ENCODE measurements around the gene SLC25A11. TPM values are rescaled to one million over a fixed set of nuclear protein-coding genes. Genes with fewer than 3 reads are reported as not detected.

Gene SLC25A11
- total RNA-seq, 3 donors from 2014 or later, result 38.8 to 48.5 (median 42.6) TPM

GRCh38 chr17:4947411-4948165 is 7.7 kb upstream of the SLC25A11 start:
- intact Hi-C loops (cut with DNase I; ENCODE audit: low total_unique reads), result loop anchor here (2.0 kb wide), 1 partner anchor 21 kb away; no protein-coding TSS in a partner anchor
- Histone ChIP-seq H3K27me3 (no peaks in the 10 kb centered on the region), H3K9me3 (no peaks in the 10 kb centered on the region), H3K27ac (peak overlapping the region; percentile 97 to 99), H3K4me1 (peaks cover 8 to 29% of the 10 kb centered on the region in 2 donors), H3K36me3 (no peaks in the 10 kb centered on the region), H3K4me3 (peak overlapping the region; percentile 98 to 100 (median 99))
- DNase-seq (ENCODE audit: low spot score in 2 of 2), result peak in 1 of 2 donors; percentile 42
- TF ChIP-seq POLR2AphosphoS5 (IDR thresholded peaks at IDR 0.05) (peak in 1 of 3 donors; percentile 8), CTCF (IDR thresholded peaks at IDR 0.05) (no peak), POLR2A (IDR thresholded peaks at IDR 0.05) (no peak)

- Histone ChIP-seq H3K27ac (peak overlapping the region; percentile 97 to 99), H3K36me3 (no peaks in the 10 kb centered on the region), H3K4me1 (peaks cover 8 to 29% of the 10 kb centered on the region in 2 donors), H3K4me3 (peak overlapping the region; percentile 98 to 100 (median 99)), H3K9me3 (no peaks in the 10 kb centered on the region), H3K27me3 (no peaks in the 10 kb centered on the region)
- DNase-seq (ENCODE audit: low spot score in 2 of 2), result no peak
- intact Hi-C loops (cut with DNase I; ENCODE audit: low total_unique reads), result no loop called here
- TF ChIP-seq POLR2A (IDR thresholded peaks at IDR 0.05) (no peak), CTCF (IDR thresholded peaks at IDR 0.05) (no peak), POLR2AphosphoS5 (IDR thresholded peaks at IDR 0.05) (no peak)
Measured at GRCh38 chr17:4947010-4947410, 7.2 kb upstream of the SLC25A11 start.

- intact Hi-C loops (cut with DNase I; ENCODE audit: low total_unique reads), result no loop called here
- no peak for DNase-seq (ENCODE audit: low spot score in 2 of 2)
- Histone ChIP-seq H3K27me3 (no peaks in the 10 kb centered on the region), H3K4me3 (peak overlapping the region; percentile 98 to 100 (median 99)), H3K36me3 (no peaks in the 10 kb centered on the region), H3K4me1 (peaks cover 8 to 32% of the 10 kb centered on the region in 2 donors), H3K27ac (peak overlapping the region; percentile 97 to 99), H3K9me3 (no peaks in the 10 kb centered on the region)
- TF ChIP-seq CTCF (IDR thresholded peaks at IDR 0.05), result no peak
- TF ChIP-seq POLR2AphosphoS5 (IDR thresholded peaks at IDR 0.05), result no peak
Measured at GRCh38 chr17:4946312-4946976, 6.6 kb upstream of the SLC25A11 start.

GRCh38 chr17:4945944-4946280 is 6.1 kb upstream of the SLC25A11 start:
- H3K4me1 ChIP-seq, result peaks cover 13 to 37% of the 10 kb centered on the region in 2 donors
- no peaks in the 10 kb centered on the region for H3K9me3 ChIP-seq
- H3K36me3 ChIP-seq, result no peaks in the 10 kb centered on the region
- TF ChIP-seq CTCF (IDR thresholded peaks at IDR 0.05) (no peak), POLR2A (IDR thresholded peaks at IDR 0.05) (no peak), POLR2AphosphoS5 (IDR thresholded peaks at IDR 0.05) (no peak)
- peak overlapping the region; percentile 97 to 99 for H3K27ac ChIP-seq
- intact Hi-C loops (cut with DNase I; ENCODE audit: low total_unique reads), result no loop called here
- no peaks in the 10 kb centered on the region for H3K27me3 ChIP-seq
- DNase-seq (ENCODE audit: low spot score in 2 of 2), result no peak
- H3K4me3 ChIP-seq, result peak overlapping the region; percentile 11 to 99 (median 98)
